ENCODE data around the gene PDAP1. TPM values are rescaled to one million over a fixed set of nuclear protein-coding genes. Genes with fewer than 3 reads are reported as not detected.
A peak's percentile ranks its signal among the peaks of the same experiment; 100 is the strongest.

PDAP1 gene
- total and polyA plus RNA-seq, 9 of the 15 experiments (the other 6 are each of a cell fraction or from before 2014, with no cell fraction given), result 10.2 to 315 (median 129) TPM

GRCh38 chr7:99408379-99409191, at the start of gene PDAP1, which contains the start of gene BUD31 (continued):
- TF ChIP-seq ZFP91 (CRISPR knock-in tag; IDR thresholded peaks at IDR 0.05) (peak; percentile 23; the same call in 1 of the 2 replicates), NUFIP1 (IDR thresholded peaks at IDR 0.05; ENCODE audit: partially characterized antibody) (peak; percentile 34), ZEB2 (IDR thresholded peaks at IDR 0.05) (no peak), CGGBP1 (CRISPR knock-in tag; IDR thresholded peaks at IDR 0.05) (peak; percentile 89), ZNF280A (IDR thresholded peaks at IDR 0.05; ENCODE audit: low read depth, partially characterized antibody) (no peak), ETV1 (tag; conservative IDR thresholded peaks at IDR 0.05; ENCODE audit: low read depth) (peak; percentile 96), CCAR2 (IDR thresholded peaks at IDR 0.05; ENCODE audit: low read depth, low read length) (no peak), TAL1 (IDR thresholded peaks at IDR 0.05) (peak; percentile 53; the same call in 1 of the 2 replicates), TSHZ1 (CRISPR knock-in tag; IDR thresholded peaks at IDR 0.05) (no peak), KHSRP (IDR thresholded peaks at IDR 0.05) (no peak), ZNF408 (CRISPR knock-in tag; IDR thresholded peaks at IDR 0.05; ENCODE audit: low read depth) (no peak), CTBP1 (IDR thresholded peaks at IDR 0.05; ENCODE audit: borderline replicate concordance) (peak; percentile 81; the same call in 1 of the 2 replicates), PHB (CRISPR knock-in tag; IDR thresholded peaks at IDR 0.05) (no peak), VEZF1 (CRISPR knock-in tag; IDR thresholded peaks at IDR 0.05) (peak; percentile 79), ZC3H4 (CRISPR knock-in tag; IDR thresholded peaks at IDR 0.05; ENCODE audit: borderline replicate concordance) (no peak), ZNF280B (CRISPR knock-in tag; IDR thresholded peaks at IDR 0.05) (no peak), CBX1 (IDR thresholded peaks at IDR 0.05; ENCODE audit: low read depth) (0 out of 2 replicates have a peak, but pooled peaks have one; percentile 70)

All from K562 (cell line).